ENCODE data around the gene SEMA4D.

- TF ChIP-seq CTCF (IDR thresholded peaks at IDR 0.05; ENCODE audit: insufficient read depth, low read length) (no peak), REST (IDR thresholded peaks at IDR 0.05; ENCODE audit: insufficient replicate concordance, low read depth) (no peak), POLR2AphosphoS5 (IDR thresholded peaks at IDR 0.05; ENCODE audit: low read depth) (no peak)
These were observed 97.4 kb downstream of the SEMA4D start for GRCh38 chr9:89400403-89401116.

Measured in HL-60 (cell line).